GDM1 (cell line): ENCODE measurements around the gene CAMK2B.

Experiments
- DNase-seq: peaks from one replicate; lab custom pipeline; 2025; lab: John Stamatoyannopoulos, UW

The CAMK2B gene

DNA sequence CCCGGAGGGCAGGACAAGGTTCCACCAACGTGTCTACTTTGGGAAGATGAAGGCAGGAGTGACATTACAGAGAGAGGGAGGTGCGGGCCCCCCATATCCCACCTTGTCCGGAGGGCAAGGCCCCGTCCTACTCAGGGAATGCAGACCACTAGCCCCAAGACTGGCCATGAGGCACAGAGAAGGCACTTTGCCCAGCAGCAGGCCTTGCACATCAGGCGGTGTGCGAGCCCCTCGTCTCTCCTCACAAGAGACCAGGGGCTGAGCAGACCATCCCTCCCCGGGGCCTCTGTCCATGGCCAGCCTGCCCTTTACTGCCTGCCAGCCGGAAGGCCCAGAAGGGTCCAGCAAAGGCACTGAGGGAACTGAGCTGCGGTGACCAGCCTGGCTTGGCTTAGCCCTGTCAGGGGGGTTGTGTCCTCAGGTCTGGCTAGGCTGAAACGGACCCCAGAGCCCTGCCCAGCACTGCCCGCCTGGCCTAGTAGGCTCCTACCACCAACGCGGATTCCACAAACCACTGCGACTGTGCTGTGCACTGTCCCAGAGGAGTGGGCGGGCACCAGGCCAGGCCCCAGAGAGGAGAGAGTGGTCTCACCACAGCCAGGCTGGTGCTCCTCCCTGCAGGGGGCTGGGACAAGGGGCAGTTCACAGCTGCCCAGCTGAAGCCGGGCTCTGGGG lies 16.7 kb downstream of the CAMK2B start:
- DNase-seq: no peak

DNA sequence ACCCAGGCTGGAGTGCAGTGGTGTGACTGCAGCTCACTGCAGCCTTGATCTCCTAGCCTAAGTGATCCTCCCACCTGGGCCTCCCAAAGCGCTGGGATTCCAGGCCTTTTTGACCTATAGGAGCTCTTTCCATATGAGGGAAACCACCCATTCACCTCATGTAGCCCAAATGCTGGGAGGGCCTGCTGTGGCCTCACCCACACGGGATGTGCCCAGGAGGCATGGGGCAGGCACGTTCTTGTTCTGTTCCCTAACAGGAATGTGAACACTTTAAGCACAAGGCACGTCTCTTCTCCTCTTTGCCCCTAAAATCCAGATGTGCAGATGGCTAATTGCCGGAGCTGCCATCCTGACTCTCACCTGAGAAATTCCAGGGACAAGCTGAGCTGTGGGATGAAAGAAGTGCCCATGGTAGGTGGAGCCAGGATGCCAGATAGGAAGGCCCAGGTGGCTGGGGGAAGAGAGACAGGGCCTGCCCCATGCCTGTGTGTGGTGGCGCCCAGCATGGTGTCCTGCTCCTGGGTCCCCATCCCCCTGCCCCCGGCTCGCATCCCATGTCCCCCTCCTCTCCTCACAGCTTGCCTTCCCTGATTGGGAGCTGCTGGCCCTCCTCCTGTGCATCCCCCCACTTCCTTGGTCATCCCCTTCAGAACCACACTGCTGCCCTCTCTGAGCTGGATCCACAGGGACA lies 17.3 kb downstream of the CAMK2B start:
- DNase-seq: no peak

DNA sequence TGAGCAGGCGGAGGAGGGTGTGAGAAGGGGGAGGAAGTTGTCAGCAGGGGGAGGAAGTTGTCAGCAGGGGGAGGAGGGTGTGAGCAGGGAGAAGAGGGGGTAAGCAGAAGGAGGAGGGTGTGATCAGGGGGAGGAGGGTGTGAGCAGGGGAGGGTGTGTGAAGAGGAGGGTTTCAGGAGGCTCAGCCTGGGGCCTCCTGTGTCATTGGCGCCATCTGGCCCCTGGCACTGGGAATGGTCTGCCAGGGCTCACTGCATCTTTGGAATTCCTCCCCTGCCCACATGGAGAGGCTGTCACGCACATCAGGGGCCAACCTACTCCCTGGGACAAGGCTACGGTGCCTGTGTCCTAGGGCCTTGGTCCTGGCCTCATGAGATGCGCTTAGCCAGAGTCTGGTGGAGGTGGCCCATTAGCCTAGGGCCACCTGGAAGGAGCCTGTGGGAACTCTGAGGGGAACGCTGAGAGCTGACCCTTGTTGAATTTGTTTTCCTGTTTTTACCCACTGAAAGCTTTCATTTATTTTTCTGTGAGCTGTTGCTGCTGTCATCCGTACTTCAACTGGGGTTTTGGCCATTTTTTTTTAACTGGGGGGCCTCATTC lies 18.0 kb downstream of the CAMK2B start:
- peak; percentile 12 for DNase-seq

DNA sequence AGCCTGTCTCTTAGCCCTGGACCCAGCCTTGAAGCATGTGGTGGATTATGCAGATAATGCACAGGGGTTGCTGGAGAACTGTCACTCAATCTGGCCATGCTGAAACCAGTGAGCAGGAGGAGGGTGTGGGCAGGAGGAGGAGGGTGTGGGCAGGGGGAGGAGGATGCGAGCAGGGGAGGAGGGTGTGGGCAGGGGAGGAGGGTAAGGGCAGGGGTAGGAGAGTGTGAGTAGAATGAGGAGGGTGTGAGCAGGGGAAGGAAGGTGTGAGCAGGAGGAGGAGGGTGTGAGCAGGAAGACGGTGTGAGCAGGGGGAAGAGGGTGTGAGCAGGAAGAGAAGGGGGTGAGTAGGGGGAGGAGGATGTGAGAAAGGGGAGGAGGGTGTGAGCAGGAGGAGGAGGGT lies 18.8 kb downstream of the CAMK2B start:
- DNase-seq: no peak

DNA sequence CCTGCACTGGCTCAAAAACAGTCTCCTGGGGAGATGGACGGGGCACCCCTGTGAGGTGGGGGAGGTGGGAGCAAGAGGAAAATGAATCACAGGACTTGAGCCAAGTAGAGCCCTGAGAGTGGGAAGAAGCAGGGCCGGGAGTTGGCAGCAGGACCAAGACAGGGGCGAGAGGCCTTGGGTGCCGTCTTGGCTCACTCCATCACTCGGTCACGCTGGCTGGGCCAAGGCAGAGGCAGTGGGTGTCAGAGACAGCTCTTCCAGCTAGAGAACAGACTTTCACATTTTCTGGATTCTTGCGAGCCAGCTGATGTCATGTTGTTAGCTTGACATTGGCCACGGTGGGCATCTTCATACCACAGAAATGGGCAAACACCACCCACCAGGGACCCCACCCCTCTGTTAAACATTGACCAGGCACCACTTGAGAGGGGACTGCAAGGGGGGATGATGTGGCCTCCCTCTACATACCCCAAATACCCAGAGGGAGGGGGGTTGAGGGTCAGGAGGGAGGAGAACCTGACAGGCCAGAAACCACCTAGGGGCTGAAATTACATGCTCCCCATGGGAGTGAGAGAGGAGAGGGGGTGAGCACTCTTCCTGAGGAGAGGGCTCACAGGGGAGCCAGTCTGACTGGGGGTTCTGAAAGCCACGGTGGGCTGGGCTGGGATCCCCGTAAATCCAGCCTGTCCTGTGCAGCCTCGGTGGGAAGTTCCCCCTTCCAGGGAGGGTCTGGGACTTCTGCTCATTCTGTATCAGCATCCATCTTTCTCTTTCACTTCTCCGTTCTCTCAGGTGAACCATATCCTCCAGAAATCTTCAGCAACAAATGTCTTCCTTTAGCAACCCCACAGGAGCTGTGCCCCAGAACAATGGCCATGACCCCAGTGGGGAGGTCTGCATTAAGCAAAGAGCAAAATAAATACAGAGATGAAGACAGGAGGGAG lies 19.6 kb downstream of the CAMK2B start:
- no peak for DNase-seq

DNA sequence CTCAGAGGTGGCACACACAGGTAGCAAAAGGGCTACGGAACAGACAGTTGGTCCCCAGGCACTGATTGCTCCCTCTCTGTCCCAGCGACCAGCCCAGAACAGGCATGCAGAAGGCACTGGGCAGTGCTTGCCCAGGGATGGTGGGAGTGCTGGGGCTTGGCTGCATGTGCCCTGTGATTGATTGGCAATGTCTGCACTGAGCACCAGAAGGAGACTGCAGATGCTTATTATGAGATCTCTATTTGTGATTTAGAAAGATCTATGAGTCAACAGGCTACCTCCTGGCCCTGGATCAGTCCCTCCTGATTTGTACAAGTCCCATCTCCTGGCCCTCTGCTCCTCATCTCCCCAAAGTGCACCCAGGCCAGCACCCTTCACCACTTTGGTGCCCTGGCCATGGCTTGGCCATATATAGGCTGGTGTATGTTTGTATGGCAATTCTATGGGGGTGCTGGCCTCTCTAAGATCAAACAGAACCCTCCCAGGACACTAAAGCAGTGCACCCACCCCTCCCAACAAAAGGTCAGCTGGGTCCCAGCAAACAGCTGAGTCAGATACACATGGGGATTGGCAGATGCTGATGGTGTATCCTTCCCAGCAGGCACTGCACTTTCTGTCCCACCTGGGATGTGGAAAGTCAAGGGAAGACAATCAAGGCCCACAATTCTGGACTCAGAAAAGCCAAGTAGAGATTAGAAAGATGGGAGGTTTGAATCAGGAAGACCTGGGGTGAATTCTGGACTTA lies 30.9 kb downstream of the CAMK2B start:
- no peak for DNase-seq

DNA sequence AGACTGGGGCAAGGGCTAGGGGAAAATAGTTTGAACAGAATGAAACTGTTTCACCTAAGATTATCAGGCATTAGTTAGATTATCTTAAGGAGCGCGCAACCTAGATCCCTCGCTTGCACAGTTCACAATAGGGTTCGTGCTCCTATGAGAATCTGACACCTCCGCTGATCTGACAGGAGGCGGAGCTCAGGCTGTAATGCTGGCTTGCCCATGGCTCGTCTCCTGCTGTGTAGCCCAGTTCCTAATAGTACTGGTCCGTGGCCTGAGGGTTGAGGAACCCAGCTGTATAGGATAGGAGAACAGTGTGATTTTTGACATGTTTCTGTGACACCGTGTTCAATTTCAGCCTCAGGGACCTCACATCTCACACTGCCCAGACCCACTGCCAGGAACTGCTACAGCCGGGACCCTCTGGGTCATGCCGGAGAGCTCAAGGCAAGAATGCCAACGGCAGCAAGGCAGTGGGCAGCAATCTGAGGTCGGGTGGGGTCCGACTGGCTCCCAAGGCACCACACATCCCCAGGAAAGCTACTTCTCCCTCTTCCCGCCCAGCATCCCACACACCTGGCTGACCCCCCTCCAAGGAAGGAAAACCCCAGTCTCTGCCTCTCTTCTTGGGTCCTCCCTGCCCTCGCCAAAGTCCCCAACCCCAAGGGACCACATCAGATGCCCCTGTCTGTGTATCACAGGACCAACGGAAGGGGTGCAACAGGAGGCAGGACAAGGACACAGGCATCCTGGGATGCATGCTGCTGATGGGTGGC lies 31.7 kb downstream of the CAMK2B start:
- no peak for DNase-seq

DNA sequence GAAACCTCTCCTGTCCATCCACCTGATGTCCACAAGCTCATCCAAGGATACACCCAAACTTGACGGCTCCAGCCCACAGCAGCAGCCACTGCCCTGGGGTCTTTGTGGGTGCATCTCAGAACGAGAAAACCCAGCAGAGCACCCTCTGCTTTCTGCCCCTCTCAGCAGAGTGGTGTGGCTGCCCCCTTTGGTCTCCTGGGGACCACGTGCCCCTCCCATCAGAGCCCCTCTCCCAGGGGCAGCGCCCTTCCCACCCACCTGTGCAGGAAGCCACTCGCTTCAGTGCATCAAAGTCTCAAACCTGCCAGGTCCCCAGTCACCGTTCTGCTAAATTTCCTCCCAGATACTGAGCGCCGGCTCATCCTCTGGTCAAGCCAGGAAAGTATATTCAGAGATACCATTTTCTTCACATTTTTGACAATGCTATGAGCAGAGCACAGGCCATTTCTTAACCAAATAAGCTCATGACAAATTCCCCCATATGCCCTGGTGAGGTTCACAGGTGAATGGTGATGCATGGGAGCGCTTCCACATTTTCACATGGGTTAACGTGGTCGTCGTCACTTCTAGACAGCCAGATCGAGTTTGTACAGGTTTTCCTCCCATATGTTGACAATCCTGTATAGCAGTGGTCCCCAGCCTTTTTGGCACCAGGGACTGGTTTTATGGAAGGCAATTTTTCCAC lies 32.4 kb downstream of the CAMK2B start:
- DNase-seq: no peak

DNA sequence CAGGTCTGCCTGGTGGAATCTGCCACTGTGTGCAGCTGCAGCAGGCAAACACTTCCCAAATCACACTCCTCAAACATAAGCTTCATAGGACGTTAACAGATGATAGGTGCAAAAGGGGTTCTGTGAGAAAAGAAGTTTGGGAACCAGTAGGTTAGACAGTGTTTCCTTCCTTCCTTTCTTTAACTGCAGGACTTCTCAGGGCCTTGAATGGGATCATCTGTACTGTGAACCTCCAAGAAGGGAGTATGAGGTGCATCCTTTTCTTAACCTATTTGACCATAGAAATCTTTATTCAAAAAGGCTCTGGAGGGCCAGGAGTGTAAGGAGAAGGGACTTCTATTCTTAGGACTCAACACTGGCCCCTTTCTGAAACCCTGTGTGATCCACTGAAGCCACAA lies 33.0 kb downstream of the CAMK2B start:
- no peak for DNase-seq

DNA sequence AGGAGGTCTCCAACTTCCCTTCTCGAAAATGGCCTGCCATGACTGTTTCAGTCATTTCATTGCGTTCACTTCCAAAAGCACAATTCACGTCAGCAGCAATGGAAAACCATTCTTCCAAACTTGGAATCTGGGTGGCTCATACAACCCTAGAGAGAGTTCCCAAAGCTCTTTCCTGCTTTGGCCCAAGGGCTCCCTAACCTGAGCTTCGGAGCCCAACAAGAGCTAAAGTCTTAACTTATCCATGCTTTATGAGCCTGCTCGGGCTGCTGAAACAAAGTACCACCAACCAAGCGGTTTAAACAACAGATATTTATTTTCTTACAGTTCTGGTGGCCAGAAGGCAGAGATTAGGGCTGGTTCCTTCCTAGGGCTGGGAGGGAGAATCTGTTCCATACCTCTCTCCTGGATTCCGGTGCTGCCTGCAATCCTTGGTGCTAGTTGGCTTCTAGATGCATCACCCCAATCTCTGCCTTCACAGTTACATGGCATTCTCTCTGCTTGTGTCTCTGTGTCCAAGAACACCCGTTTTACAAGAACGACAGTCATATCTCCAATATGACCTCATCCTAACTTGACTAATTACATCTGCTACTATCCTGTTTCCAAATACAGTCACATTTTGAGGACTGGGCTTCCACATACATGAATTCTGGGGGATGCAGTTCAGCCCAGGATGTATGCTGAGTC lies 33.5 kb downstream of the CAMK2B start:
- DNase-seq: no peak

DNA sequence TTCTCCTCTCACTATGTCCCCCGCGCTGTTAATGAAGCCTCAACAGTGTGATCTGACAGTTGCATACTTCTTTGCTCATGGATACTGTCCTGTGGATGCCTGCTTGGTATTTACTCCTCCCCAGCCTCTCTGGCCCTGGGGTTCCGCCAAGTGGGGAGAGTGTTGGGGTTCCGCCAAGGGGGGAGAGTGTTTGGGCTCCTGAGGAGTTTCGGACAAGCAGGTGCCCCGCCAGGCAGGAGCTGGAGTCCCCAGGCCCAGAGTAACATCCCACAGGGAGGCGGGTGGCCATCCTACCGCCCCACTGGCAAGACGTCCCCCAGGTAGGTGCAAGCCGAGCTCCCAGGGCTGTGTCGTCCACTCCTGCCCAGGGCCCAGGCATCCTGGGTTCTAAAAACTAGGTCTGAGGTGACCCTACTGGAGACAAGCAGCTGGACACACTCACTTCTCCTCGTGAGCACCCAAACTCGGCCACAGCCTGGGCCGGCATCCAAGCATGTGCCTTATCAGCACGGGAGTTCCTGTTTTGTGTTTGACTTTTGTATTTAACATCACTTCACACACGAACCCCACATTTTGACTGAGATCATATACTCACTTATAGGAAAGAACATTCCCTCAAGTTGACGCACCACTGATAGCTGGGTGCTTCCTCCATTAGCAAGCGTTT lies 34.2 kb downstream of the CAMK2B start:
- no peak for DNase-seq

DNA sequence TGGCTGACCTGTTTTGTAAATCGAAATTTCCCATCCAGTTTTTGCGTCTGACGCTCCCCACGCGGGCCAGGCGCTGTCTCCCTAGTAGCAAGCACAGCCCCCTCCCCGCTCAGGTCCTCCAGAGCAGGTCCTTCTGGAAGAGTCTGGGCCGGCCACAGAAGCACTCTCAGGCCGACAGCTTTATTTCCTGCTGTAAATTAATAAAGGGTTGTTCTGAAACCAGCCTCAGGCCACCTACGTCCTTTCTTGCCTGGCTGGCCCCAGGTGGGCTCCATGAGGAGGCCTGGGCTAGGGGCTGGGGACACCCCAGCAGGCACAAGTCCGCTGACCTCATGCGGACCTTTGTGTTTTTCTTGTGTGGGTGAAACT lies 35.2 kb downstream of the CAMK2B start:
- no peak for DNase-seq

DNA sequence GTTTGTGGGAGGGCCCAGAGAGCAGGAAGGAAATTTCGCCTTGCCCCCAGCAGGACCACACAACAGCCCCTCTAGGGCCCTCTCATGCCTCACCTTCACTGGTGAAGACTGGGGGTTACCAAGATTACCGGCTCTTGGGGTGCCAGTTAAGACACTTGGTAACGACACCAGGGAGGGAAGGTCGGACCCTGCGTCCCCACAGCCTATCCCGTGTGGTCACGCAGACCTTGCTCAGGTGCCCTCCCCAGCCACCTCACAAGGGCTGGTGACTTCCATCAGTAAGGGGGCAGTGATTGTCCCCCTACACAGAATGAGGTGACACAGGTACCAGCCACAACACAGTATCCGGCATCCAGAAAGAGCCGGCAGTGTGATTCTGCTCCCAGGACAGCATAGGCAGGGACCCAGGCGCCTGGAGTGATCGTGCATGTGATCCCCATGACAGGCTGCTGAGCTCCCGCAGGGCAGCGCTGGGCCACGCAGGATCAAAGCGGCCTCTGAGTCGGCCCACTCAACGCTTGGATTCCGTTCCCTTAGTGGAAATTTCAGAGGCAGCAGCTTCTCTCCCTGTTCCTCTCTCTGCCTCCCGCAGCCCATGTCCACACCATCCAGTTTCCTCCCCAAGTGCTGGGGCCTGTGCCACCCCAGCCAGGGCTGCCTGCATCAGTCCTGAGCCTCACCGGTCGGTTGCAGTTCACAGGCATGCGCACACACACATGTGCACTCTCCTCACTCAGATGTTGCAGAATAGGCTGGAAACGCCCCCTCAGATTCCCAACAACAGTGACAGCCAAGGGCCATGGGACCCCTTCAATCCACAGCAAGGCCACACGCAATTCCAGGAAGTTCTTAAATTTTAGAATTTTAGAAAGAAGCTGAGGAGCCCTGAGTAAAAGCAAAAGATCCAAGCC lies 35.8 kb downstream of the CAMK2B start:
- no peak for DNase-seq

DNA sequence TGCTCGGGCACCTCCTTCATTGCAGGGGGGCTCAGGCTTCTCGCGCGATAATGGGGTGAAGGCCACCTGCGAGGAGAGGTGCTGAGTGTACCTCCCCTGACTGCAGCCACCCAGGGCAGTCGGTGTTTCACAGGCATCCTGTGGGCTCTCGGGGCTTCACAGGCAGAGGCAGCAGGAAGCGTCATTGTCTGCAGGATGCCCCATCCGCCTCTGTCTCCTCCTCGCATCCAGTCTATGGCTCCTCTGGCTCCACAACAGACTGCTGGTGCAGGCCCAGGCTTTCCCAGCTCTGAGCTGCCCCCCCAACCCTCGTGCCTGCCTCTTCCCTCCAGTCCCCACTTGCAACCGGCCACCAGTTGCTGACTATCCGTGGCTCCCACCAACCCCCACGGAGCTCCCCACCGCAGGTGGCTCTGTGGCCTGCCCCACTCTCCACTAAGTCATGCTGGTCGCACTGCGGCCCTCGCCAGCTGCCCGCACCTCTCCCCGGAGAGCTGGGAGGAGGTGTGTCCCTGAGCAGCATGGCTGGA lies 36.5 kb downstream of the CAMK2B start:
- DNase-seq: no peak

DNA sequence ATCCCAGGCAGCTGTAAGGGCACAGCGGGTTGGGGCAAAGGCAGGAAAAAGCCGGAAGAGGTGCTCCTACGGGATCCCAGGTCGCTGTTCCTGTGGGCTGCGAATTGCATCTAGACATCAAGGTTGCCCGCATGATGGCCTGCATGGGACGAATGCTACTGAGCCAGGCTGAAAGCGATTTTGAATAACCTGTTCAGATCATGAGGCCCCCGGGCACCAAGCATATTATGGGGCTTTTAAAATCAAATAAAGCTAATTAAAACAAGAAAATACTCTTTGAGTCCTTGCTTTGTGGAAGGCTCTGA lies 37.1 kb downstream of the CAMK2B start:
- no peak for DNase-seq

DNA sequence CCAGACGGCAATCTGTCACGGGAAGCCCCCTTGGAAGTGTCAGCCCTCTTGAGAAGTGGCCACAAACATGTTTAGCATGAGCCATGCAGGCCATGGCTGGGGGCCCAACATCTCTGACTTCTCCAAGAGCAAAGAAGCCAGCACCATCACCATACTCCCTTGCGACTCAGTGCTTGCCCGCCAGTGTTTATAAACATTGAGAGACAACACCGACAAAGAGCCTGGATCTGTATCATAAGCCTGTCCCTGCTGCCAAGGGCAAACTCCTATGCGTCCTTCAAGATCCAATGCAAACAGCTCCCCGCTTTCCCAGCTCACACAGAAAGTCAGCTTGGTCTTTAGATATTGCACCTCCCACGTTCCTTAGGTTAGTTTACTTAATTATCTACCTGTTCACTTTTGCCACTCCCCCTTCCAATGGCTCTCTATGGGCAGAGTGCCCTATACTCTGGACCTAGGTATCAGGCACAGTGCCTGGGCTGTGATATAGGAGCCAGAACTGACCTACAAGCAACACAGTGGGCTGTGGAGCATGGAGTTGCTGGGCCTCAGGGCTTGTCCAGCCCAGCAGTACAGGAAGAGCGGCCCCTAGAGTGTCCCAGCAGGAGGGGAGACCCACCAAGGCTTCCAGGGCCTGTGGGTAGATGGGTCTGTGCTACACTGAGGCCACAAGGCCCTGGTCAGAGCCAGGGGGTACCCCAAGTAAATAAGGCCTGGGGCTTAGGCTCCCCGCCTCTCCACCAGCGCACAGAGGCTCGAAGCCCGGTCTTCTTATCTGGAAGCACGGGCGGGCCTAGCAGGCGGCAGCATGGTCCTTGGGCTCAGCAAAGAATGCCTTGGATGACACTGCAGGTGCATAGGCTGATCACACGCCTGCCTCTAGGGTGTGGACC lies 37.7 kb downstream of the CAMK2B start:
- DNase-seq: no peak
